SU-DHL-6 (cell line): ENCODE measurements around the gene EYS.

Source experiments
- H2AFZ ChIP-seq: fragments of 200-600 bp; sonication (generic); 2 replicates; pipeline ENCODE4 v1.6.1; 2014; ENCODE audit warnings: low read depth, mild to moderate bottlenecking, moderate library complexity, mixed read lengths, antibody characterized with exemption, low read length; ENCODE audit not compliant: severe bottlenecking
- H3F3A ChIP-seq: fragments of 200-600 bp; shearing (Covaris generic); 2 replicates; pipeline ENCODE4 v1.6.0; 2016; ENCODE audit warnings: antibody characterized with exemption, mild to moderate bottlenecking; ENCODE audit not compliant: insufficient read depth
- H3K27ac ChIP-seq: fragments of 200-600 bp; sonication (generic); 2 replicates; pipeline ENCODE4 v1.5.1; 2016; ENCODE audit warnings: low read depth, mild to moderate bottlenecking, low read length, moderate library complexity, mixed read lengths
- H3K27me3 ChIP-seq: fragments of 200-600 bp; sonication (generic), shearing (Covaris generic); 2 replicates; pipeline ENCODE4 v1.6.0; 2014; ENCODE audit warnings: mild to moderate bottlenecking, low read length
- H3K36me3 ChIP-seq: fragments of 200-600 bp; sonication (generic); 2 replicates; pipeline ENCODE4 v1.6.1; 2014; ENCODE audit warnings: mild to moderate bottlenecking, low read length, mixed read lengths
- H3K4me2 ChIP-seq: fragments of 300-600, 200-600 bp; shearing (Covaris generic), sonication (generic); 2 replicates; pipeline ENCODE4 v1.6.0; 2014; ENCODE audit warnings: low read length, low read depth, mild to moderate bottlenecking; ENCODE audit not compliant: poor library complexity, severe bottlenecking
- H3K4me3 ChIP-seq: fragments of 200-600 bp; sonication (generic); 2 replicates; pipeline ENCODE4 v1.5.1; 2014; ENCODE audit warnings: antibody characterized with exemption, low read length, mild to moderate bottlenecking, mixed read lengths; ENCODE audit not compliant: insufficient read depth, poor library complexity, severe bottlenecking
- H3K79me2 ChIP-seq: fragments of 200-600 bp; sonication (generic); 2 replicates; pipeline ENCODE4 v1.6.1; 2014; ENCODE audit warnings: mild to moderate bottlenecking, low read length, moderate library complexity; ENCODE audit not compliant: insufficient read depth
- H3K9ac ChIP-seq: fragments of 200-600 bp; sonication (generic); 2 replicates; pipeline ENCODE4 v1.7.0; 2014; ENCODE audit warnings: mild to moderate bottlenecking, low read length
- H3K9me2 ChIP-seq: fragments of 200-600 bp; sonication (generic); replicated peaks from 2 replicates; pipeline ENCODE4 v1.6.1; 2014; ENCODE audit warnings: low read length; ENCODE audit not compliant: insufficient read depth
- H3K9me3 ChIP-seq: fragments of 200-600 bp; sonication (generic); 2 replicates; pipeline ENCODE4 v1.6.1; 2014; ENCODE audit warnings: low read length, mixed read lengths; ENCODE audit not compliant: insufficient read depth
- H4K20me1 ChIP-seq: fragments of 200-600 bp; sonication (generic); 2 replicates; pipeline ENCODE4 v1.6.1; 2014; ENCODE audit warnings: low read depth, mild to moderate bottlenecking, antibody characterized with exemption, low read length, moderate library complexity, mixed read lengths
- CTCF ChIP-seq: fragments of 200-600 bp; sonication (generic); IDR thresholded peaks from one replicate; pipeline ENCODE4 v1.5.1; 2017; ENCODE audit warnings: antibody characterized with exemption, mild to moderate bottlenecking, low read length, moderate library complexity; ENCODE audit not compliant: insufficient read depth, poor library complexity, severe bottlenecking
- EZH2phosphoT487 ChIP-seq: fragments of 200-600 bp; sonication (generic), shearing (Covaris generic); conservative IDR thresholded peaks from 2 replicates; pipeline ENCODE4 v1.6.1; 2018; ENCODE audit warnings: mild to moderate bottlenecking, antibody characterized with exemption, low read length, moderate library complexity, mixed read lengths

The EYS gene

GRCh38 chr6:63926950-63927927, 1779.8 kb downstream of the EYS start:
- Histone ChIP-seq H3K27me3 (no peaks in the 10 kb centered on the region), H3K9ac (no peak overlapping the region), H3F3A (no peaks in the 10 kb centered on the region), H3K4me2 (no peak overlapping the region), H2AFZ (no peak overlapping the region), H3K4me3 (no peak overlapping the region), H3K79me2 (no peaks in the 10 kb centered on the region), H3K27ac (no peak overlapping the region), H4K20me1 (no peaks in the 10 kb centered on the region), H3K36me3 (no peaks in the 10 kb centered on the region), H3K9me2 (no peaks in the 10 kb centered on the region), H3K9me3 (no peaks in the 10 kb centered on the region)
- TF ChIP-seq CTCF, result no peak
- no peak for TF ChIP-seq EZH2phosphoT487

- H3K4me3 ChIP-seq, result no peak overlapping the region
- H3K9me2 ChIP-seq, result no peaks in the 10 kb centered on the region
- no peak overlapping the region for H3K27ac ChIP-seq
- no peaks in the 10 kb centered on the region for H3K9me3 ChIP-seq
- H4K20me1 ChIP-seq, result no peaks in the 10 kb centered on the region
- H3K4me2 ChIP-seq, result no peak overlapping the region
- H2AFZ ChIP-seq, result no peak overlapping the region
- no peaks in the 10 kb centered on the region for H3F3A ChIP-seq
- no peak overlapping the region for H3K9ac ChIP-seq
- H3K36me3 ChIP-seq, result no peaks in the 10 kb centered on the region
- no peaks in the 10 kb centered on the region for H3K79me2 ChIP-seq
- no peak for TF ChIP-seq CTCF
- TF ChIP-seq EZH2phosphoT487, result no peak
- H3K27me3 ChIP-seq, result no peaks in the 10 kb centered on the region
Observed at GRCh38 chr6:63926258-63926780, 1780.7 kb downstream of the EYS start.

GRCh38 chr6:63923139-63923739, 1783.8 kb downstream of the EYS start:
- Histone ChIP-seq H3K9me3 (no peaks in the 10 kb centered on the region), H3K27ac (no peak overlapping the region), H3K36me3 (no peaks in the 10 kb centered on the region), H2AFZ (no peak overlapping the region), H3K9me2 (no peaks in the 10 kb centered on the region), H3K4me2 (no peak overlapping the region), H3K9ac (no peak overlapping the region), H3K27me3 (no peaks in the 10 kb centered on the region), H3K4me3 (no peak overlapping the region), H4K20me1 (no peaks in the 10 kb centered on the region), H3K79me2 (no peaks in the 10 kb centered on the region), H3F3A (no peaks in the 10 kb centered on the region)
- TF ChIP-seq CTCF (peak; percentile 40), EZH2phosphoT487 (no peak)
